WTC11 (cell line): ENCODE data around the gene VEGFA. TPM values are rescaled to one million over a fixed set of nuclear protein-coding genes. Genes with fewer than 3 reads are reported as not detected.

Source experiments
- ATAC-seq: fragments of 200-7000 bp; cut with Tn5 transposase; 2 replicates; pipeline ENCODE4 v1.10.0; 2021; ENCODE audit warnings: mild to moderate bottlenecking, moderate library complexity
- CTCF ChIA-PET: fragments of 300-600 bp; sonication (Branson Sonifier 250); formaldehyde crosslinking; loops from one replicate; lab custom pipeline; 2021; ENCODE audit warnings: antibody characterized with exemption; lab: Charles Lee
- POLR2A ChIA-PET: fragments of 350-600 bp; sonication (Branson Sonifier 250); formaldehyde crosslinking; loops from one replicate; lab custom pipeline; 2021; ENCODE audit warnings: antibody characterized with exemption; lab: Charles Lee
- DNase-seq: peaks from one replicate; pipeline ENCODE4 v3.0.0; 2021; ENCODE audit warnings: low spot score
- H3K27ac Mint-ChIP-seq: 2 replicates; pipeline ENCODE4 v1.8.0; 2021; ENCODE audit warnings: mixed read lengths
- H3K27me3 Mint-ChIP-seq: 2 replicates; pipeline ENCODE4 v1.8.0; 2021; ENCODE audit warnings: low read depth, mild to moderate bottlenecking, moderate library complexity, mixed read lengths
- H3K36me3 Mint-ChIP-seq: 2 replicates; pipeline ENCODE4 v1.8.0; 2021; ENCODE audit warnings: mixed read lengths
- H3K4me1 Mint-ChIP-seq: 2 replicates; pipeline ENCODE4 v1.8.0; 2022; ENCODE audit warnings: mixed read lengths
- H3K4me3 Mint-ChIP-seq: 2 replicates; pipeline ENCODE4 v1.8.0; 2021; ENCODE audit warnings: mild to moderate bottlenecking, moderate library complexity, mixed read lengths
- H3K9me3 Mint-ChIP-seq: 2 replicates; pipeline ENCODE4 v1.8.0; 2021; ENCODE audit warnings: mixed read lengths
- ELF4 ChIP-seq: sonication (generic); formaldehyde crosslinking; IDR thresholded peaks from 2 replicates; pipeline ENCODE4 v1.8.1; 2022; ENCODE audit warnings: low read depth, mild to moderate bottlenecking, moderate library complexity, missing genetic modification reagents
- EMX1 ChIP-seq: fragments of 250-450 bp; sonication (Bioruptor Pico); IDR thresholded peaks from 2 replicates; pipeline ENCODE4 v1.8.0; 2021; ENCODE audit warnings: mild to moderate bottlenecking
- ETV6 ChIP-seq: sonication (generic); formaldehyde crosslinking; IDR thresholded peaks from 2 replicates; pipeline ENCODE4 v1.8.1; 2022; ENCODE audit warnings: mild to moderate bottlenecking, missing genetic modification reagents
- FOXK1 ChIP-seq: sonication (generic); formaldehyde crosslinking; IDR thresholded peaks from 2 replicates; pipeline ENCODE4 v1.8.0; 2022; ENCODE audit warnings: mild to moderate bottlenecking, moderate library complexity, missing genetic modification reagents
- GTF2I ChIP-seq: fragments of 250-450 bp; sonication (Bioruptor Pico); conservative IDR thresholded peaks from 2 replicates; pipeline ENCODE4 v1.4.0; 2021; ENCODE audit warnings: mild to moderate bottlenecking
- IRF2 ChIP-seq: sonication (generic); formaldehyde crosslinking; IDR thresholded peaks from 2 replicates; pipeline ENCODE4 v1.8.0; 2022; ENCODE audit warnings: low read depth, missing genetic modification reagents, borderline replicate concordance
- JUN ChIP-seq: sonication (generic); formaldehyde crosslinking; IDR thresholded peaks from 2 replicates; pipeline ENCODE4 v1.8.0; 2023; ENCODE audit warnings: mild to moderate bottlenecking, missing genetic modification reagents
- KAT7 ChIP-seq: sonication (generic); formaldehyde crosslinking; IDR thresholded peaks from 2 replicates; pipeline ENCODE4 v1.8.1; 2023; ENCODE audit warnings: missing genetic modification reagents, mild to moderate bottlenecking, borderline replicate concordance
- MYBL2 ChIP-seq: sonication (generic); formaldehyde crosslinking; IDR thresholded peaks from 2 replicates; pipeline ENCODE4 v1.8.1; 2023; ENCODE audit warnings: mild to moderate bottlenecking, moderate library complexity, missing genetic modification reagents
- NFE2L1 ChIP-seq: sonication (generic); formaldehyde crosslinking; IDR thresholded peaks from 2 replicates; pipeline ENCODE4 v1.8.1; 2023; ENCODE audit warnings: missing genetic modification reagents
- NR2C2 ChIP-seq: sonication (generic); formaldehyde crosslinking; IDR thresholded peaks from 2 replicates; pipeline ENCODE4 v1.8.0; 2022; ENCODE audit warnings: mild to moderate bottlenecking, missing genetic modification reagents
- PRRX2 ChIP-seq: fragments of 250-450 bp; sonication (Bioruptor Pico); IDR thresholded peaks from 2 replicates; pipeline ENCODE4 v1.8.0; 2021; ENCODE audit warnings: mild to moderate bottlenecking
- SMAD4 ChIP-seq: sonication (generic); formaldehyde crosslinking; IDR thresholded peaks from 2 replicates; pipeline ENCODE4 v1.8.0; 2022; ENCODE audit warnings: mild to moderate bottlenecking, missing genetic modification reagents
- TCF7 ChIP-seq: sonication (generic); formaldehyde crosslinking; IDR thresholded peaks from 2 replicates; pipeline ENCODE4 v1.8.0; 2022; ENCODE audit warnings: mild to moderate bottlenecking, low read depth, missing genetic modification reagents, moderate library complexity
- ZNF138 ChIP-seq: sonication (generic); formaldehyde crosslinking; conservative IDR thresholded peaks from 2 replicates; pipeline ENCODE4 v1.8.1; 2022; ENCODE audit warnings: mild to moderate bottlenecking, moderate library complexity, missing genetic modification reagents
- ZNF263 ChIP-seq: sonication (generic); formaldehyde crosslinking; IDR thresholded peaks from 2 replicates; pipeline ENCODE4 v1.8.1; 2022; ENCODE audit warnings: low read depth, mild to moderate bottlenecking, moderate library complexity, missing genetic modification reagents
- ZNF423 ChIP-seq: fragments of 250-450 bp; sonication (Bioruptor Pico); IDR thresholded peaks from 2 replicates; pipeline ENCODE4 v2.1.2; 2022; ENCODE audit warnings: mild to moderate bottlenecking, moderate library complexity
- ZNF671 ChIP-seq: fragments of 250-450 bp; sonication (Bioruptor Pico); IDR thresholded peaks from 2 replicates; pipeline ENCODE4 v1.8.0; 2021; ENCODE audit warnings: mild to moderate bottlenecking
- total RNA-seq: library from RNA; stranded (reverse); gene quantifications from 3 replicates; pipeline ENCODE4 v1.2.3, GENCODE V29; 2021
- TF ChIP-seq, protein P1 (sequence below): sonication (generic); formaldehyde crosslinking; IDR thresholded peaks from 2 replicates; pipeline ENCODE4 v1.8.0; 2023; ENCODE audit warnings: missing genetic modification reagents, mild to moderate bottlenecking, borderline replicate concordance
- TF ChIP-seq, protein P2 (sequence below): sonication (generic); formaldehyde crosslinking; IDR thresholded peaks from 2 replicates; pipeline ENCODE4 v1.8.0; 2022; ENCODE audit warnings: mild to moderate bottlenecking, missing genetic modification reagents
- TF ChIP-seq, protein P3 (sequence below): sonication (generic); formaldehyde crosslinking; IDR thresholded peaks from 2 replicates; pipeline ENCODE4 v1.8.0; 2022; ENCODE audit warnings: mild to moderate bottlenecking, missing genetic modification reagents
- TF ChIP-seq, protein P4 (sequence below): sonication (generic); formaldehyde crosslinking; IDR thresholded peaks from 2 replicates; pipeline ENCODE4 v1.8.0; 2022; ENCODE audit warnings: missing genetic modification reagents
- TF ChIP-seq, protein P5 (sequence below): sonication (generic); formaldehyde crosslinking; IDR thresholded peaks from 2 replicates; pipeline ENCODE4 v1.8.1; 2022; ENCODE audit warnings: mild to moderate bottlenecking, moderate library complexity, missing genetic modification reagents

Gene VEGFA
- total RNA-seq, 1 experiment from 2014 or later = 43.8 TPM

DNA sequence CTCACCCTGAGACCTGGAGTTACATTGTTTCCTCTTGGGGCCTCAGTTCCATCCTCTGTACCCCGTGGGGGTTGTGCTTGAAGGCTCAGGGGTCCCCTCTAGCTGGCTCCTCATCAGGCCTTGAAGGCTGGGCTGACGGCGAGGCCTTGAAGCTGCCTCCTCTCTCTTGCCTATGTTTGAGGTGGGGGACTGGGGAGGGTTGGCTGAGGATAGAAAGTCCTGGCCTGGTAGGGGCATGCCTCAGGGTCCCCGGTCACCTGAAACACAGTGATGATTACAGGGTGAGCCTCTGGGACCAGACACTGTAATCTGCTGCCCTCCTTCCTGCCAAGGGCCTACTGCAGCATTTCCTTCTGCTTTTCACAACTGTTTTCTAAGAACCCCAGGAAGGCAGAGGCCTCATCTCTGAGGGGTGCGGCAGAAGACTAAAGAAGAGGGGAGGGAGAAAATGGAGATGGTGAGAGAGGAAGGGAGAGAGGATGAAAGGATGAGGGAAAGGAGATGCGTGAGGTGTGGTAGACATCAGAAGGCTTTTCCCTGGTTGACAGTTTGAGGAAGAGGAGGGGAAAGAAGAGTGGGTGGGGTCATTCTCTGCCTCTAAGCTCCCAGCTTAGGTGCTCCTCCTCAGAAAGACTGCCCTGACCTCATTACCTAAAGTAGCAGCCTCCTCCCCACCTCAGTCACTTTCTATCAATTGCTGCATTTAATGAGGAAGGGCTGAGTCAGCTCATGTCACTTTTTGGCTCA lies 29.7 kb downstream of the VEGFA start (continued):
- TF ChIP-seq, protein P1, sequence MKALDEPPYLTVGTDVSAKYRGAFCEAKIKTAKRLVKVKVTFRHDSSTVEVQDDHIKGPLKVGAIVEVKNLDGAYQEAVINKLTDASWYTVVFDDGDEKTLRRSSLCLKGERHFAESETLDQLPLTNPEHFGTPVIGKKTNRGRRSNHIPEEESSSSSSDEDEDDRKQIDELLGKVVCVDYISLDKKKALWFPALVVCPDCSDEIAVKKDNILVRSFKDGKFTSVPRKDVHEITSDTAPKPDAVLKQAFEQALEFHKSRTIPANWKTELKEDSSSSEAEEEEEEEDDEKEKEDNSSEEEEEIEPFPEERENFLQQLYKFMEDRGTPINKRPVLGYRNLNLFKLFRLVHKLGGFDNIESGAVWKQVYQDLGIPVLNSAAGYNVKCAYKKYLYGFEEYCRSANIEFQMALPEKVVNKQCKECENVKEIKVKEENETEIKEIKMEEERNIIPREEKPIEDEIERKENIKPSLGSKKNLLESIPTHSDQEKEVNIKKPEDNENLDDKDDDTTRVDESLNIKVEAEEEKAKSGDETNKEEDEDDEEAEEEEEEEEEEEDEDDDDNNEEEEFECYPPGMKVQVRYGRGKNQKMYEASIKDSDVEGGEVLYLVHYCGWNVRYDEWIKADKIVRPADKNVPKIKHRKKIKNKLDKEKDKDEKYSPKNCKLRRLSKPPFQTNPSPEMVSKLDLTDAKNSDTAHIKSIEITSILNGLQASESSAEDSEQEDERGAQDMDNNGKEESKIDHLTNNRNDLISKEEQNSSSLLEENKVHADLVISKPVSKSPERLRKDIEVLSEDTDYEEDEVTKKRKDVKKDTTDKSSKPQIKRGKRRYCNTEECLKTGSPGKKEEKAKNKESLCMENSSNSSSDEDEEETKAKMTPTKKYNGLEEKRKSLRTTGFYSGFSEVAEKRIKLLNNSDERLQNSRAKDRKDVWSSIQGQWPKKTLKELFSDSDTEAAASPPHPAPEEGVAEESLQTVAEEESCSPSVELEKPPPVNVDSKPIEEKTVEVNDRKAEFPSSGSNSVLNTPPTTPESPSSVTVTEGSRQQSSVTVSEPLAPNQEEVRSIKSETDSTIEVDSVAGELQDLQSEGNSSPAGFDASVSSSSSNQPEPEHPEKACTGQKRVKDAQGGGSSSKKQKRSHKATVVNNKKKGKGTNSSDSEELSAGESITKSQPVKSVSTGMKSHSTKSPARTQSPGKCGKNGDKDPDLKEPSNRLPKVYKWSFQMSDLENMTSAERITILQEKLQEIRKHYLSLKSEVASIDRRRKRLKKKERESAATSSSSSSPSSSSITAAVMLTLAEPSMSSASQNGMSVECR (CRISPR knock-in tag) = no peak
- no peak for TF ChIP-seq NFE2L1 (CRISPR knock-in tag)
- TF ChIP-seq, protein P2, sequence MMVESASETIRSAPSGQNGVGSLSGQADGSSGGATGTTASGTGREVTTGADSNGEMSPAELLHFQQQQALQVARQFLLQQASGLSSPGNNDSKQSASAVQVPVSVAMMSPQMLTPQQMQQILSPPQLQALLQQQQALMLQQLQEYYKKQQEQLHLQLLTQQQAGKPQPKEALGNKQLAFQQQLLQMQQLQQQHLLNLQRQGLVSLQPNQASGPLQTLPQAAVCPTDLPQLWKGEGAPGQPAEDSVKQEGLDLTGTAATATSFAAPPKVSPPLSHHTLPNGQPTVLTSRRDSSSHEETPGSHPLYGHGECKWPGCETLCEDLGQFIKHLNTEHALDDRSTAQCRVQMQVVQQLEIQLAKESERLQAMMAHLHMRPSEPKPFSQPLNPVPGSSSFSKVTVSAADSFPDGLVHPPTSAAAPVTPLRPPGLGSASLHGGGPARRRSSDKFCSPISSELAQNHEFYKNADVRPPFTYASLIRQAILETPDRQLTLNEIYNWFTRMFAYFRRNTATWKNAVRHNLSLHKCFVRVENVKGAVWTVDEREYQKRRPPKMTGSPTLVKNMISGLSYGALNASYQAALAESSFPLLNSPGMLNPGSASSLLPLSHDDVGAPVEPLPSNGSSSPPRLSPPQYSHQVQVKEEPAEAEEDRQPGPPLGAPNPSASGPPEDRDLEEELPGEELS (CRISPR knock-in tag) = no peak
- TF ChIP-seq, protein P3, sequence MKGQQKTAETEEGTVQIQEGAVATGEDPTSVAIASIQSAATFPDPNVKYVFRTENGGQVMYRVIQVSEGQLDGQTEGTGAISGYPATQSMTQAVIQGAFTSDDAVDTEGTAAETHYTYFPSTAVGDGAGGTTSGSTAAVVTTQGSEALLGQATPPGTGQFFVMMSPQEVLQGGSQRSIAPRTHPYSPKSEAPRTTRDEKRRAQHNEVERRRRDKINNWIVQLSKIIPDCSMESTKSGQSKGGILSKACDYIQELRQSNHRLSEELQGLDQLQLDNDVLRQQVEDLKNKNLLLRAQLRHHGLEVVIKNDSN = no peak
- no peak for TF ChIP-seq JUN (CRISPR knock-in tag)
- TF ChIP-seq, all 79 proteins: peak for 0

DNA sequence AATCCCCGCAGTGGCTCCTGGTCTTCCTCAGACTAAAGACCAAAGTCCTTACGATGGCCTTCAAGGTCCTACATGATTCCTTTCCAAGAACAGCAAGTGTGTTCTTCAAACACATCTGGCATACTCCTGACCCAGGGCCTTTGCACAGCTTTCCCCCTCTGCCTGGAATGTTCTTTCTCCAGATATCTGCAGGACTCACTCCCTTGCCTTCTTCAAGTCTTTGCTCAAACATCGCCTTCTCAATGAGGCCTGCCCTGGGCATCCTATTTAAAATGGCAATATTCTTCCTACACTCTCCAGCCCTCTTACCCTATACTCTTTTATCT lies 30.2 kb downstream of the VEGFA start:
- no peaks in the 10 kb centered on the region for H3K9me3 Mint-ChIP-seq
- no peaks in the 10 kb centered on the region for H3K27me3 Mint-ChIP-seq
- DNase-seq = no peak
- H3K4me1 Mint-ChIP-seq = peaks cover 6% of the 10 kb centered on the region
- H3K27ac Mint-ChIP-seq = no peak overlapping the region
- TF ChIP-seq TCF7 (CRISPR knock-in tag) = no peak
- no peak for TF ChIP-seq IRF2 (CRISPR knock-in tag)
- TF ChIP-seq EMX1 (CRISPR knock-in tag) = no peak
- TF ChIP-seq ELF4 = no peak
- no peak for TF ChIP-seq ETV6 (CRISPR knock-in tag)
- no peak for TF ChIP-seq ZNF263 (CRISPR knock-in tag)
- no peak for TF ChIP-seq NFE2L1 (CRISPR knock-in tag)
- TF ChIP-seq JUN (CRISPR knock-in tag) = no peak
- TF ChIP-seq ZNF138 = no peak
- TF ChIP-seq, protein P4, sequence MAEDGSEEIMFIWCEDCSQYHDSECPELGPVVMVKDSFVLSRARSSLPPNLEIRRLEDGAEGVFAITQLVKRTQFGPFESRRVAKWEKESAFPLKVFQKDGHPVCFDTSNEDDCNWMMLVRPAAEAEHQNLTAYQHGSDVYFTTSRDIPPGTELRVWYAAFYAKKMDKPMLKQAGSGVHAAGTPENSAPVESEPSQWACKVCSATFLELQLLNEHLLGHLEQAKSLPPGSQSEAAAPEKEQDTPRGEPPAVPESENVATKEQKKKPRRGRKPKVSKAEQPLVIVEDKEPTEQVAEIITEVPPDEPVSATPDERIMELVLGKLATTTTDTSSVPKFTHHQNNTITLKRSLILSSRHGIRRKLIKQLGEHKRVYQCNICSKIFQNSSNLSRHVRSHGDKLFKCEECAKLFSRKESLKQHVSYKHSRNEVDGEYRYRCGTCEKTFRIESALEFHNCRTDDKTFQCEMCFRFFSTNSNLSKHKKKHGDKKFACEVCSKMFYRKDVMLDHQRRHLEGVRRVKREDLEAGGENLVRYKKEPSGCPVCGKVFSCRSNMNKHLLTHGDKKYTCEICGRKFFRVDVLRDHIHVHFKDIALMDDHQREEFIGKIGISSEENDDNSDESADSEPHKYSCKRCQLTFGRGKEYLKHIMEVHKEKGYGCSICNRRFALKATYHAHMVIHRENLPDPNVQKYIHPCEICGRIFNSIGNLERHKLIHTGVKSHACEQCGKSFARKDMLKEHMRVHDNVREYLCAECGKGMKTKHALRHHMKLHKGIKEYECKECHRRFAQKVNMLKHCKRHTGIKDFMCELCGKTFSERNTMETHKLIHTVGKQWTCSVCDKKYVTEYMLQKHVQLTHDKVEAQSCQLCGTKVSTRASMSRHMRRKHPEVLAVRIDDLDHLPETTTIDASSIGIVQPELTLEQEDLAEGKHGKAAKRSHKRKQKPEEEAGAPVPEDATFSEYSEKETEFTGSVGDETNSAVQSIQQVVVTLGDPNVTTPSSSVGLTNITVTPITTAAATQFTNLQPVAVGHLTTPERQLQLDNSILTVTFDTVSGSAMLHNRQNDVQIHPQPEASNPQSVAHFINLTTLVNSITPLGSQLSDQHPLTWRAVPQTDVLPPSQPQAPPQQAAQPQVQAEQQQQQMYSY (CRISPR knock-in tag) = no peak
- TF ChIP-seq KAT7 (CRISPR knock-in tag) = no peak
- TF ChIP-seq, protein P5, sequence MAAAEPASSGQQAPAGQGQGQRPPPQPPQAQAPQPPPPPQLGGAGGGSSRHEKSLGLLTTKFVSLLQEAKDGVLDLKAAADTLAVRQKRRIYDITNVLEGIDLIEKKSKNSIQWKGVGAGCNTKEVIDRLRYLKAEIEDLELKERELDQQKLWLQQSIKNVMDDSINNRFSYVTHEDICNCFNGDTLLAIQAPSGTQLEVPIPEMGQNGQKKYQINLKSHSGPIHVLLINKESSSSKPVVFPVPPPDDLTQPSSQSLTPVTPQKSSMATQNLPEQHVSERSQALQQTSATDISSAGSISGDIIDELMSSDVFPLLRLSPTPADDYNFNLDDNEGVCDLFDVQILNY = no peak
- TF ChIP-seq FOXK1 (CRISPR knock-in tag) = no peak
- no peak for TF ChIP-seq NR2C2 (CRISPR knock-in tag)
- TF ChIP-seq SMAD4 = no peak
- no peak for TF ChIP-seq ZNF423 (CRISPR knock-in tag)
- no peak for TF ChIP-seq ZNF671 (CRISPR knock-in tag)
- no peak for TF ChIP-seq PRRX2
- TF ChIP-seq GTF2I (CRISPR knock-in tag) = no peak
- TF ChIP-seq MYBL2 (CRISPR knock-in tag) = no peak
- TF ChIP-seq, all 79 proteins: peak for 0
- no peak for ATAC-seq
- POLR2A ChIA-PET = no interaction called here
- Mint-ChIP-seq H3K36me3 (no peaks in the 10 kb centered on the region), H3K4me3 (no peak overlapping the region)
- CTCF ChIA-PET = interaction anchor here (0.8 to 1.2 kb wide), 2 partner anchors 27 to 279 kb away, joined by 3 read pairs; no protein-coding TSS in a partner anchor
